T-helper 17 cell (primary cell): ENCODE results near the gene HOXA6. TPM values are rescaled to one million over a fixed set of nuclear protein-coding genes. Genes with fewer than 3 reads are reported as not detected.
A peak's percentile ranks its signal among the peaks of the same experiment; 100 is the strongest.

Experiments
- ATAC-seq: fragments of 150-1000 bp; cut with Tn5 transposase; 2 replicates; pipeline ENCODE4 v1.10.0; 2021; ENCODE audit warnings: mild to moderate bottlenecking, moderate library complexity
- DNase-seq, 3 donors: peaks; one replicate each; pipeline versions ENCODE4 v3.0.0 to v3.0.0-alpha.2; 2020 to 2021
- H3K9me3 ChIP-seq: one replicate; pipeline ENCODE4 v1.7.0; 2013; ENCODE audit warnings: low read length, mild to moderate bottlenecking; ENCODE audit not compliant: control insufficient read depth, poor library complexity, severe bottlenecking
- H3K27ac Mint-ChIP-seq: one replicate; pipeline ENCODE4 v1.8.0; 2022; ENCODE audit warnings: mild to moderate bottlenecking, moderate library complexity, mixed read lengths
- H3K27me3 Mint-ChIP-seq: one replicate; pipeline ENCODE4 v1.8.0; 2022; ENCODE audit warnings: mixed read lengths
- H3K36me3 Mint-ChIP-seq: one replicate; pipeline ENCODE4 v1.8.0; 2022; ENCODE audit warnings: low read depth, mixed read lengths
- H3K4me1 Mint-ChIP-seq: one replicate; pipeline ENCODE4 v1.8.0; 2022; ENCODE audit warnings: mild to moderate bottlenecking, mixed read lengths
- H3K4me3 Mint-ChIP-seq: one replicate; pipeline ENCODE4 v1.8.0; 2022; ENCODE audit warnings: mild to moderate bottlenecking, moderate library complexity, mixed read lengths
- total RNA-seq, 4 donors: library from RNA in 2 of 4; stranded (reverse) in 2 of 4; gene quantifications; one replicate each; pipeline ENCODE4 v1.2.3 and lab custom pipeline; 2022 to 2026

Gene HOXA6
- total RNA-seq, 2 donors from 2014 or later: not detected

- ATAC-seq (no peak), DNase-seq (no peak)
- Mint-ChIP-seq H3K36me3 (peaks cover 2% of the 10 kb centered on the region), H3K4me3 (peak overlapping the region; percentile 74), H3K27me3 (peaks cover 80% of the 10 kb centered on the region), H3K27ac (peak overlapping the region; percentile 93), H3K4me1 (peaks cover 17% of the 10 kb centered on the region)
- H3K9me3 ChIP-seq: no peaks in the 10 kb centered on the region
These were observed 19.2 kb upstream of the HOXA6 start for GRCh38 chr7:27166531-27167505.

DNA sequence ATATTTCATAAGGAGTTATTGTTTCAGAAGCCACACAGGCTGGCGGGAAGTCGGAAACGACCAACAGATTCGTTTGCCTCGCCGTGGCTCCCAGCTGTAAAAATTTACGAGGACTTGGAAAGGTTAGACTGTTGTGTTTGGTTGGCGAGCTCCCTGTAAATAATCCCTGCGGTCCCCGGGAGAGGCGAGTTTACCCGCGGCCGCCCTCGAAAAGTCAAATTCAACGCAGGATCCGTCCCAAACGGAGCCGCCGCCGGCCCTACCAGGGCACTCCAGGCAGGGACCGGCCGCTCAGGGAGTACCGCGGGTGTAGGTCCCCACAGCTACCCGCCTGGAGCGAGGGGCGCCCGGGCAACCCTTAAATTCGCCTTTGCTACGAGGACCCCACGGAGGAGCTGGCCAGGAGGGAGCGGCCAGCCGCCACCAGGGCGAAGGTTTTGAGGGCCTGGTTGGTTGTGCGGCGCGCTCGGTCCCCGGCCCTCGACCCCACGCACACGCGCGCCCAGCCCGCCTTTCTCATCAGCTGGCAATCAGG, 18.5 kb upstream of the HOXA6 start:
- DNase-seq (no peak), ATAC-seq (no peak)
- H3K27ac Mint-ChIP-seq: peak overlapping the region; percentile 93
- peak overlapping the region; percentile 74 for H3K4me3 Mint-ChIP-seq
- peaks cover 2% of the 10 kb centered on the region for H3K36me3 Mint-ChIP-seq
- H3K4me1 Mint-ChIP-seq: peaks cover 15% of the 10 kb centered on the region
- no peaks in the 10 kb centered on the region for H3K9me3 ChIP-seq
- peaks cover 76% of the 10 kb centered on the region for H3K27me3 Mint-ChIP-seq

GRCh38 chr7:27165089-27165995, 17.8 kb upstream of the HOXA6 start, which contains the start of gene HOXA9:
HOXA9 (minus strand) TSS chr7:27165537; CDS start chr7:27165457, 80 bp downstream.
- H3K36me3 Mint-ChIP-seq: peaks cover 2% of the 10 kb centered on the region
- peak within 1 kb of the TSS; percentile 93 for H3K27ac Mint-ChIP-seq
- H3K27me3 Mint-ChIP-seq: peaks cover 71% of the 10 kb centered on the region
- H3K9me3 ChIP-seq: no peaks in the 10 kb centered on the region
- peaks cover 16% of the 10 kb centered on the region for H3K4me1 Mint-ChIP-seq
- H3K4me3 Mint-ChIP-seq: peak within 1 kb of the TSS; percentile 85
- no peak for DNase-seq
- no peak for ATAC-seq

DNA sequence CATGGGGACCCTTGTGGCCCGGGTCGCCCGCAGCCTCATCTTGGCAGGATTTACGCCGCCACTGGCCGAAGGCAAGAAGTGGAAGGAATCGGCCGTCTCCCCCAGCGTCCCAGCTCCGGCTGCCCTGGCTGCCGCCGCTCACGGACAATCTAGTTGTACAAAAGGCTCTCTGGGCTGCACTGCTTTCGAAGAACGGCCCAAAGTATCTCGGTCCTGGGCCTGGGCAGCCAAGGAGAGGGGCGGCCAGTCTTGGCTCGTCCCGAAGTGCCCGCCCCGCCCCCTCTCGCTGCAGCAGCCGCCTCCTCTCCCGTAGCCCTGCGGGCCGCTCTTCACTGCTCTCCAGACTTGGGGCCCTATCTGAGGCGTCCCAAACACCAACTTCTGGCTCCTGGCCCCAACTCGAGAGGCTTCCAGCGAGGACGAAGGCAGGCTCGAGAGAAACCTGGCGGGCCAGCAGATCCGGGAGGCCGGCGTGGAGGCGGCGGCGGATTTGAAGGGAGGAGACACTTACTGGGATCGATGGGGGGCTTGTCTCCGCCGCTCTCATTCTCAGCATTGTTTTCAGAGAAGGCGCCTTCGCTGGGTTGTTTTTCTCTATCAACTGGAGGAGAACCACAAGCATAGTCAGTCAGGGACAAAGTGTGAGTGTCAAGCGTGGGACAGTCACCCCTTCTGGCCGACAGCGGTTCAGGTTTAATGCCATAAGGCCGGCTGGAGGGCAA, 17.0 kb upstream of the HOXA6 start:
- peaks cover 5% of the 10 kb centered on the region for H3K36me3 Mint-ChIP-seq
- H3K4me1 Mint-ChIP-seq: peaks cover 17% of the 10 kb centered on the region
- H3K27ac Mint-ChIP-seq: peak overlapping the region; percentile 86
- H3K4me3 Mint-ChIP-seq: peak overlapping the region; percentile 85
- ATAC-seq (no peak), DNase-seq (no peak)
- peaks cover 76% of the 10 kb centered on the region for H3K27me3 Mint-ChIP-seq
- H3K9me3 ChIP-seq: no peaks in the 10 kb centered on the region

DNA sequence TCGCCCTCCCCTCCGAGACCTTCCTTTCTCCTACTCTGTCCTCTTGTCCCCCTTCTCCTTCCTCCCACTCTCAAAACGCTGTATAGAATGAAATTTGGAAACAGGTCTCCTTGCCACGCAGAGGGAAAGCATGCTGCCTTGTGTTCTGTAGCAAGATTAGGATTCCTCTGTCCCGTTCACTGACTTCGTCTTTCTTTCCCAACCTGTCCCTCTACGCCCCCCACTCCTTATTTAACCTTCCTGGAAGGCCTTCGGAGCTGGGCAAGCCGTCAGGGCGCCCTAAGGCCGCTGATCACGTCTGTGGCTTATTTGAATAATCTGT, 16.4 kb upstream of the HOXA6 start:
- H3K27me3 Mint-ChIP-seq: peaks cover 79% of the 10 kb centered on the region
- H3K4me1 Mint-ChIP-seq: peaks cover 17% of the 10 kb centered on the region
- ATAC-seq: no peak
- peaks cover 5% of the 10 kb centered on the region for H3K36me3 Mint-ChIP-seq
- peak overlapping the region; percentile 86 for H3K27ac Mint-ChIP-seq
- DNase-seq: no peak
- H3K9me3 ChIP-seq: no peaks in the 10 kb centered on the region
- peak overlapping the region; percentile 64 for H3K4me3 Mint-ChIP-seq

- H3K27me3 Mint-ChIP-seq: peaks cover 79% of the 10 kb centered on the region
- H3K36me3 Mint-ChIP-seq: peaks cover 5% of the 10 kb centered on the region
- H3K27ac Mint-ChIP-seq: peak overlapping the region; percentile 86
- H3K4me3 Mint-ChIP-seq: peak overlapping the region; percentile 64
- H3K4me1 Mint-ChIP-seq: peaks cover 15% of the 10 kb centered on the region
- DNase-seq (no peak), ATAC-seq (no peak)
- no peaks in the 10 kb centered on the region for H3K9me3 ChIP-seq
These were observed 15.9 kb upstream of the HOXA6 start for GRCh38 chr7:27163288-27164044.

DNA sequence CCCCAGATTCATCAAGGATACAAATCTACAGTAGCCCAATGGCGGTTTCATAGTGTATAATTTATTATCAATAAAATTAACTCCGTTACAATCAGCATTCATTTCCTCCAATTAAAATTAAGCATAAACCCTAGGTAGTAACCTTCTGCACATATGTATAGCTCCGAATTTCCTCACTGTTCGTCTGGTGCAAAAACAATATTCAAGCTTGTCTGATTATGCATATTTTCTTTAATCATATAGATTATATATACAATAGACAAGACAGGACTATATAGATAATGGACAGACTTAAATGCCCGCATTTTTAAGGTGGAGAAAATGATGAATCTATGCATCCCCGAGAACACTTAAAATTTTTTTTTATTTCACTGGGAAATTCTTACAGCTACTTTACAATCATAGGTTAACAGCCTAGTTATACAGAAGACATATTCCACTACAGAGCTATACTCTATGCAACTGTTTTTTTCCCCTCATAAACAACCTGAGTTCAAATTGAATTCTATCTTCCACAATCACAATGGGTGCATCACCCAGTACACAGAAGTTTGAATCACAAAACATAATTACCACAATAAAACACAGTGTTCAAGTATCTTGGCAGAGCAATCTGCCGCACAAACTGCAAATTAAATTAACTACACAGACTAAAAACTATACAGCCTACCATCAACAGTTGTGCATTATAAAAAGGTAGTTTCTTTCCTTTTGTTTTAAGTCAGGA, 15.2 kb upstream of the HOXA6 start:
- Mint-ChIP-seq H3K4me3 (no peak overlapping the region), H3K4me1 (peaks cover 21% of the 10 kb centered on the region), H3K36me3 (peaks cover 8% of the 10 kb centered on the region), H3K27me3 (peaks cover 79% of the 10 kb centered on the region), H3K27ac (no peak overlapping the region)
- DNase-seq (no peak), ATAC-seq (no peak)
- no peaks in the 10 kb centered on the region for H3K9me3 ChIP-seq

DNA sequence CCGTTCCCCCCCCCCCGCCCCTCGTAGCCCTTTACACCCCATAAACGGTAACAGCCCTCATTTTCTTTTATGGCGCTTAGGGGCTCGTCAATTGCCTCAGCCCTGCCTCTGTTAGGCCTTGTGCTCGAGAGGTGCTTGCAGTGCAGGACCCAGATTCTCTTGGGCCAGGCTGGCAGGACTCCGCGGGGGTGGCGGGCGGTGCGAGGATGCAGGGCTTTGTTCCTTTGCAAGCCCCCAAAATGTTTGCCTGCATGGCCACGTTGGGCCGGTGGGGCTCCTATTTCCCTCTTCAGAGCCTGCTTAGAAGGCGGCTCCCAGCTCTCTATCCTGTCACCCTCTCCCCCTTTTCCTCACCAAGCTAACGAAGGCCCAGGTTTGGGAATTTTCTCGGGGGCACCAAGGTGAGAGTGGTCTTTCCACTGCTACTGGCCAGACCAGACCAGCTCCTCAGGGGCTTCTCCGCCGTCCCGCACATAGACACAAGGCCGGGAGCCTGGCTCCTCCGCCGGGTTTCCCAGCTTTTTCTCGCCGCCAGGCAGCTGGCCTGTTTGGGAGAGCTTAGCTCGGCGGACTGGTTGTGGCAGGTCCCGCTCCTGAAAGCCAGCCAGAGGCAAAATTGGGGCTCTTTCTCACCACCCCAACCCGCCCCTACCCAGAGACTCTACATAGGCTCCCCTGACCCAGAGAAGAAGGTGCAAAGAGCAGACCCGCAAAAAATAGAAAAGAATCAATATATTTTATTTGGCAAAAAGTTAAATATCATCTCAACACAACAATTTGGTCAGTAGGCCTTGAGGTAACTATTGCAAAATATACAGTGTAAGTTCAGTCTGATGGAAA, 14.4 kb upstream of the HOXA6 start:
- DNase-seq: no peak
- H3K4me3 Mint-ChIP-seq: peak overlapping the region; percentile 19
- H3K9me3 ChIP-seq: no peaks in the 10 kb centered on the region
- no peak overlapping the region for H3K27ac Mint-ChIP-seq
- peaks cover 7% of the 10 kb centered on the region for H3K36me3 Mint-ChIP-seq
- H3K4me1 Mint-ChIP-seq: peaks cover 21% of the 10 kb centered on the region
- ATAC-seq: no peak
- peaks cover 79% of the 10 kb centered on the region for H3K27me3 Mint-ChIP-seq

GRCh38 chr7:27161214-27161720, 13.7 kb upstream of the HOXA6 start:
- H3K4me3 Mint-ChIP-seq: peak overlapping the region; percentile 83
- peaks cover 21% of the 10 kb centered on the region for H3K4me1 Mint-ChIP-seq
- ATAC-seq (no peak), DNase-seq (no peak)
- no peaks in the 10 kb centered on the region for H3K9me3 ChIP-seq
- H3K27me3 Mint-ChIP-seq: peaks cover 79% of the 10 kb centered on the region
- H3K36me3 Mint-ChIP-seq: peaks cover 7% of the 10 kb centered on the region
- H3K27ac Mint-ChIP-seq: peak overlapping the region; percentile 74

DNA sequence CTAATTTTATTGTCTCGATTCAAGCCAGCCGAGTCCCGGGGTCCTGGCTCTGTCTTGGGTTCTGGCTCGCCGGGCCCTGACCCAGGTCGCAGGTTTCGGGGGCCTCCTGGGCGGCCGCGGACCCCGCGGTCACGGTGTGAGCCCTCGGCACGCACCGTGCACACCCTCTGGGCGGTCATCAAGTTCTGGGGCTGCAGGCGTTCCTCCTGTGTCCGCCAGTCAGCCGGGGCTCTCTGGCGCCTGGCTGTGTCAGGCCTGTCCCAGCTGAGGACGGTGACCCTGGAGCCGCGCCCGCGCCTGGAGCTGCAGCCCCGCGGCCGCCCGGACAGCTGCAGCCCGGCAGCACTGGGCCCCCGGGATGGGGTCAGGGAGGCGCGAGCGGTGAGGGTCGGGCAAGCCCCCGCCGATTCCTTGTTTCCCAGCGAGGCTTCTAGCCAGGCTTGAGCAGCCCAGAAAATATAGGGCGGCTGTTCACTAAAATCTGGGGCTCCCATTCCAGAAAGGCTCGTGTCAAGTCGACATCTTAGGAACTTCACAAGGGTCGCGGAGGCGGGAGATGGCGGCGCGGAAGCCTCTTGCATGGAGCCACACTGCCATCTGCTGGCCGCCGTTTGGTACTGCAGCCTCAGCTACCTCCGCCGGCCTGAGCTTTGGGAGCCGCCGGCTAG, 13.1 kb upstream of the HOXA6 start:
- ATAC-seq (peak; percentile 85), DNase-seq (peak; percentile 76 to 83 (median 78))
- Mint-ChIP-seq H3K4me3 (peak overlapping the region; percentile 83), H3K27ac (peak overlapping the region; percentile 78), H3K36me3 (peaks cover 7% of the 10 kb centered on the region), H3K27me3 (peaks cover 80% of the 10 kb centered on the region), H3K4me1 (peaks cover 21% of the 10 kb centered on the region)
- H3K9me3 ChIP-seq: no peaks in the 10 kb centered on the region
